Inflammatory macrophage (primary cell): Measurements from ENCODE around the gene TMX4.

ENCODE experiments used
- DNase-seq, 2 donors: peaks; one replicate each; pipeline ENCODE4 v3.0.0-alpha.2; 2020 to 2022

Gene TMX4

GRCh38 chr20:8012724-8013123 lies 6.8 kb downstream of the TMX4 start:
- no peak for DNase-seq

GRCh38 chr20:8008733-8009132 lies 10.8 kb downstream of the TMX4 start:
- DNase-seq, result no peak

GRCh38 chr20:8007490-8007889 lies 12.1 kb downstream of the TMX4 start:
- no peak for DNase-seq

- no peak for DNase-seq
These were observed 13.8 kb downstream of the TMX4 start for GRCh38 chr20:8005575-8006366.

- DNase-seq, result no peak
These were observed 14.5 kb downstream of the TMX4 start for GRCh38 chr20:8005033-8005432.

GRCh38 chr20:8002056-8002455 lies 17.5 kb downstream of the TMX4 start:
- DNase-seq, result no peak

- no peak for DNase-seq
These were observed 18.8 kb downstream of the TMX4 start for GRCh38 chr20:8000796-8001195.

GRCh38 chr20:7996898-7997297 lies 22.7 kb downstream of the TMX4 start:
- DNase-seq, result no peak

GRCh38 chr20:7994809-7995208 lies 24.8 kb downstream of the TMX4 start:
- DNase-seq, result no peak

GRCh38 chr20:7993703-7994102 lies 25.9 kb downstream of the TMX4 start:
- DNase-seq, result no peak

- DNase-seq, result no peak
These were observed 26.3 kb downstream of the TMX4 start for GRCh38 chr20:7993238-7993637.

- no peak for DNase-seq
These were observed 29.2 kb downstream of the TMX4 start for GRCh38 chr20:7990385-7990784.

- peak; percentile 2 to 54 for DNase-seq
These were observed 30.2 kb downstream of the TMX4 start for GRCh38 chr20:7989379-7989778.

- no peak for DNase-seq
These were observed 33.6 kb downstream of the TMX4 start for GRCh38 chr20:7985916-7986315.

- no peak for DNase-seq
These were observed 35.4 kb downstream of the TMX4 start for GRCh38 chr20:7984192-7984591.

- DNase-seq, result no peak
These were observed 38.2 kb downstream of the TMX4 start for GRCh38 chr20:7981374-7981773.

GRCh38 chr20:7980332-7981046 lies 39.1 kb downstream of the TMX4 start:
- DNase-seq, result peak in 1 of 2 donors; percentile 14

GRCh38 chr20:7977709-7978108 lies 41.9 kb downstream of the TMX4 start:
- DNase-seq, result no peak

- no peak for DNase-seq
These were observed 43.6 kb downstream of the TMX4 start for GRCh38 chr20:7975851-7976414.

- DNase-seq, result no peak
These were observed 44.7 kb downstream of the TMX4 start for GRCh38 chr20:7974785-7975435.

GRCh38 chr20:7971536-7972280 lies 47.9 kb downstream of the TMX4 start:
- no peak for DNase-seq

GRCh38 chr20:7967199-7967844 lies 52.2 kb downstream of the TMX4 start:
- no peak for DNase-seq
